Ishikawa (cell line): ENCODE measurements around the gene TYW5.

ENCODE experiments used
- CEBPB ChIP-seq: IDR thresholded peaks from 2 replicates; pipeline ENCODE4 v1.6.1; 2012
- CREB1 ChIP-seq: IDR thresholded peaks from 2 replicates; pipeline ENCODE4 v1.6.1; 2012; ENCODE audit warnings: low read depth
- EGR1 ChIP-seq: IDR thresholded peaks from 2 replicates; pipeline ENCODE4 v1.6.1; 2012
- EP300 ChIP-seq: IDR thresholded peaks from 2 replicates; pipeline ENCODE4 v1.6.1; 2012; ENCODE audit warnings: borderline replicate concordance
- FOXM1 ChIP-seq: IDR thresholded peaks from 2 replicates; pipeline ENCODE4 v1.6.1; 2012; ENCODE audit warnings: low read depth, borderline replicate concordance
- MAX ChIP-seq: IDR thresholded peaks from 2 replicates; pipeline ENCODE4 v1.6.1; 2012
- NFIC ChIP-seq: IDR thresholded peaks from 2 replicates; pipeline ENCODE4 v1.6.1; 2012
- RAD21 ChIP-seq: IDR thresholded peaks from 2 replicates; pipeline ENCODE4 v1.6.1; 2012; ENCODE audit warnings: low read depth
- TAF1 ChIP-seq: IDR thresholded peaks from 2 replicates; pipeline ENCODE4 v1.6.1; 2012; ENCODE audit warnings: low read depth, mild to moderate bottlenecking
- TCF12 ChIP-seq: IDR thresholded peaks from 2 replicates; pipeline ENCODE4 v1.6.1; 2012; ENCODE audit warnings: low read depth
- TEAD4 ChIP-seq: IDR thresholded peaks from 2 replicates; pipeline ENCODE4 v1.6.1; 2012
- YY1 ChIP-seq: IDR thresholded peaks from 2 replicates; pipeline ENCODE4 v1.6.1; 2012; ENCODE audit warnings: low read depth
- ZBTB7A ChIP-seq: IDR thresholded peaks from 2 replicates; pipeline ENCODE4 v1.6.1; 2012; ENCODE audit warnings: low read depth
- TF ChIP-seq, protein P1 (sequence below): IDR thresholded peaks from 2 replicates; pipeline ENCODE4 v1.6.1; 2012; ENCODE audit warnings: low read depth, mild to moderate bottlenecking
- TF ChIP-seq, protein P2 (sequence below): IDR thresholded peaks from 2 replicates; pipeline ENCODE4 v1.6.1; 2012

TYW5 gene

DNA sequence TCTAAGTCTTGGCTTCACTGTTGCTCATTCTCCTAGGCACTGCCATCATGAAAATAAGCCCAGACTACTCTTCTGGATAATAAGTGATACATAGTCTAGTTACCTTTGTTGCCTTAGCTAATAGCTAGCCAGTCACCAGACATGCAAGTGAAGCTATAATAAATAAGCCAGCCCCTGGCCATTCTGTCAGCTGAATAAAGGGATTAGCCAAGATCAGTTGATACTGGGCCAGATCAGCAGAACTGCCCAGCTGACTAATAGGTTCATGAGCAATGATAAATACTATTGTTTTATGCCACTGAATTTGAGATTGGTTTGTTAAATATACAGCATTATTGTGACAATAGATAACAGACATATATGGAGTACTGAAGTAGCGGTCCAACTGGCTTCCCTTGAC lies 52.2 kb downstream of the TYW5 start:
- no peak for TF ChIP-seq FOXM1
- no peak for TF ChIP-seq CEBPB
- no peak for TF ChIP-seq TAF1
- TF ChIP-seq CREB1 = no peak
- no peak for TF ChIP-seq YY1
- no peak for TF ChIP-seq EP300
- no peak for TF ChIP-seq EGR1
- TF ChIP-seq ZBTB7A = no peak
- TF ChIP-seq RAD21 = no peak

DNA sequence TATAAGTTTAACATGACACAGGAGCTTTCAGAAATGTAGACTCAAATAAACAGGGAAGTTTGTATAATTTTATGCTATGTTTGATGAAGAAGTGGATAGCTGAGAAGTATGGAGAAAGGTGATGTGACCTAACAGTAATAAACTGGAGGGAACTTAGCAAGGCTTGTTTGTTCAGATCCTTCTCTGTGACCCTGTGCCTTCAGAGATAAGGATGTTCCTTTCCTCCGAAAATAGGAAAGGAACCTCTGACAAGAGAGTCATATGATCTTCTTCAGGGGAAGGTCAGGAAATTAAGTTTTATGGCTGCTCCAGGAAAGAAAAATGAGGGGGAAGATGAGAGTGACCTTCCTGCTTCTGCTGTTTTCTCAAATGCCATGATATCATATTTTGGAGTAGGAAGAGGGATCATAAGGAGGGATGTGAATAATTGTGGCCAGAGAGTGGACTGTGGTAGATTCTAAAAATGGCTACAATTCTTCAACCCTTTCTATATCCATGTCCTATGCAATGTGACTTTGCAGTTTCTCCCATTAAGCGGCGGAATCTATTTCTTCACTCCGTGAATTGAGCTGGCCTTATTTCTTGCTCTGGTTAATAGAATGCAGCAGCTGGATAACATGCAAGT lies 52.7 kb downstream of the TYW5 start:
- TF ChIP-seq, protein P1, sequence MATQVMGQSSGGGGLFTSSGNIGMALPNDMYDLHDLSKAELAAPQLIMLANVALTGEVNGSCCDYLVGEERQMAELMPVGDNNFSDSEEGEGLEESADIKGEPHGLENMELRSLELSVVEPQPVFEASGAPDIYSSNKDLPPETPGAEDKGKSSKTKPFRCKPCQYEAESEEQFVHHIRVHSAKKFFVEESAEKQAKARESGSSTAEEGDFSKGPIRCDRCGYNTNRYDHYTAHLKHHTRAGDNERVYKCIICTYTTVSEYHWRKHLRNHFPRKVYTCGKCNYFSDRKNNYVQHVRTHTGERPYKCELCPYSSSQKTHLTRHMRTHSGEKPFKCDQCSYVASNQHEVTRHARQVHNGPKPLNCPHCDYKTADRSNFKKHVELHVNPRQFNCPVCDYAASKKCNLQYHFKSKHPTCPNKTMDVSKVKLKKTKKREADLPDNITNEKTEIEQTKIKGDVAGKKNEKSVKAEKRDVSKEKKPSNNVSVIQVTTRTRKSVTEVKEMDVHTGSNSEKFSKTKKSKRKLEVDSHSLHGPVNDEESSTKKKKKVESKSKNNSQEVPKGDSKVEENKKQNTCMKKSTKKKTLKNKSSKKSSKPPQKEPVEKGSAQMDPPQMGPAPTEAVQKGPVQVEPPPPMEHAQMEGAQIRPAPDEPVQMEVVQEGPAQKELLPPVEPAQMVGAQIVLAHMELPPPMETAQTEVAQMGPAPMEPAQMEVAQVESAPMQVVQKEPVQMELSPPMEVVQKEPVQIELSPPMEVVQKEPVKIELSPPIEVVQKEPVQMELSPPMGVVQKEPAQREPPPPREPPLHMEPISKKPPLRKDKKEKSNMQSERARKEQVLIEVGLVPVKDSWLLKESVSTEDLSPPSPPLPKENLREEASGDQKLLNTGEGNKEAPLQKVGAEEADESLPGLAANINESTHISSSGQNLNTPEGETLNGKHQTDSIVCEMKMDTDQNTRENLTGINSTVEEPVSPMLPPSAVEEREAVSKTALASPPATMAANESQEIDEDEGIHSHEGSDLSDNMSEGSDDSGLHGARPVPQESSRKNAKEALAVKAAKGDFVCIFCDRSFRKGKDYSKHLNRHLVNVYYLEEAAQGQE = no peak
- no peak for TF ChIP-seq EGR1

- TF ChIP-seq NFIC = no peak
- no peak for TF ChIP-seq EP300
- TF ChIP-seq CREB1 = no peak
- TF ChIP-seq YY1 = no peak
- TF ChIP-seq TEAD4 = no peak
- no peak for TF ChIP-seq EGR1
- TF ChIP-seq TAF1 = no peak
- TF ChIP-seq RAD21 = no peak
- TF ChIP-seq MAX = no peak
- TF ChIP-seq ZBTB7A = no peak
- TF ChIP-seq CEBPB = no peak
These were observed 53.3 kb downstream of the TYW5 start for GRCh38 chr2:199901942-199902341.

GRCh38 chr2:199896617-199897016 lies 58.7 kb downstream of the TYW5 start:
- TF ChIP-seq ZBTB7A (no peak), TAF1 (no peak), RAD21 (no peak), CREB1 (no peak), TCF12 (no peak), FOXM1 (no peak), EGR1 (no peak), NFIC (no peak)
- TF ChIP-seq, protein P1 = no peak
- TF ChIP-seq, protein P2, sequence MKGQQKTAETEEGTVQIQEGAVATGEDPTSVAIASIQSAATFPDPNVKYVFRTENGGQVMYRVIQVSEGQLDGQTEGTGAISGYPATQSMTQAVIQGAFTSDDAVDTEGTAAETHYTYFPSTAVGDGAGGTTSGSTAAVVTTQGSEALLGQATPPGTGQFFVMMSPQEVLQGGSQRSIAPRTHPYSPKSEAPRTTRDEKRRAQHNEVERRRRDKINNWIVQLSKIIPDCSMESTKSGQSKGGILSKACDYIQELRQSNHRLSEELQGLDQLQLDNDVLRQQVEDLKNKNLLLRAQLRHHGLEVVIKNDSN = no peak

DNA sequence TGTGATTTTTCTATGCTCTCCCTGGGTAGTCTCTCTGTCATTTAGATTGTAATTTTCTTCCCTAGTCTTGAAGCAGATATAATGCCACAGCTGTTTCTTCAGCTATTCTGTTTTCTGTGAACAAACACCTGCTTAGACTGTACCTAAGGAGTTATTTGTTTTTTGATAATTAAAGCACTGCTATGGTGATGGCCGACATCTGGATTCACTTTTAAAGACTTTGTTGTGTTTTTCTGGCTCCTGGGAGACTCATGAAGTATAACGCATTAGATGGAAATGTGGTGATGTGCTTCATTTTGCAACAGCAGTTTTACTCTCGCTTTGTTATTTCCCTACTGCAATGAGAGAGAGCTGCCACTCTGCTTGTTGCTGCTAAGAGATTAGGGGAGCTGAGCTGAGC lies 59.9 kb downstream of the TYW5 start:
- no peak for TF ChIP-seq TEAD4
- TF ChIP-seq EP300 = no peak
- no peak for TF ChIP-seq EGR1
- TF ChIP-seq FOXM1 = no peak
- TF ChIP-seq YY1 = no peak
- TF ChIP-seq, protein P2 = no peak

DNA sequence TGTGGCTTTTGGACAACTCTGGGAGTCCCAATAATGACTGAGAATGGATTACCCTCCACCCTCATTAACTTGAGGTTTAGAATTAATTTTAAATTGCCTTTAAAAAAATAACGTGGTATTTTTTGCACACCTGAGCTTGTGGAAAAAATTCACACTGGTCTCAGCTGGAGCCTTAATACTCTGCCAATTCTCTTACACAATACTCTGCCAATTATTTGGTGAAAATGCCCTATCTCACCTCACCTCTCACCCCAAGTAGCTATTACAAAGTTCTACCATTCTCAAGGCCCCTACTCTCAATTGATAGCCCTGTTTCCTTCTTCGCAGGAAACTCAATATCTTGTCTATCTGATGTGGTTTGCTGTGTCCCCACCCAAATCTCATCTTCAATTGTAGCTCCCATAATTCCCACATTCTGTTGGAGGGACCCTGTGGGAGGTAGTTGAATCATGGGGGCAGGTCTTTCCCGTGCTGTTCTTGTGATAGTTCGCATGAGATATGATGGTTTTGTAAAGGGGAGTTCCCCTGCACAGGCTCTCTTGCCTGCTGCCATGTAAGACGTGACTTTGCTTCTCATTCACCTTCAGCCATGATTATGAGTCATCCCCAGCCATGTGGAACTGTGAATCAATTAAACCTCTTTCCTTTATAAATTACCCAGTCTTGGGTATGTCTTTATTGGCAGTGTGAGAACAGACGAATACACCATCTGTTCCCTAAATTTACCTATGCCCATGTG lies 71.6 kb downstream of the TYW5 start:
- TF ChIP-seq MAX (no peak), NFIC (no peak), TEAD4 (no peak), ZBTB7A (no peak), CREB1 (no peak), EP300 (no peak)
- TF ChIP-seq, protein P2 = no peak
- TF ChIP-seq, protein P1 = no peak
